Endothelial cell of umbilical vein (primary cell): Measurements from ENCODE around the gene MINDY4. TPM values are rescaled to one million over a fixed set of nuclear protein-coding genes. Genes with fewer than 3 reads are reported as not detected.

ENCODE experiments used
- BruUV-seq: library from RNA; stranded (reverse); fragments of 400-500 nt; replicated peaks from 2 replicates; lab custom pipeline; 2021; lab: Mats Ljungman, UMichigan
- CTCF ChIA-PET: fragments of 300-600, 350-600 bp; sonication (Branson Sonifier 250); formaldehyde crosslinking; loops from one replicate; lab custom pipeline; 2021; ENCODE audit warnings: antibody characterized with exemption, inconsistent platforms; lab: Charles Lee
- POLR2A ChIA-PET: fragments of 300-600, 350-600 bp; sonication (Branson Sonifier 250); formaldehyde crosslinking; loops from one replicate; lab custom pipeline; 2021; ENCODE audit warnings: antibody characterized with exemption, inconsistent platforms; lab: Charles Lee
- DNase-seq: peaks from one replicate; pipeline ENCODE4 v3.0.0-alpha.2; 2011; ENCODE audit warnings: low read depth, low spot score
- FAIRE-seq: peaks from 2 replicates; lab custom pipeline; 2011; peaks lifted over from hg19 to GRCh38; lab: Jason Lieb, UNC
- H2AFZ ChIP-seq: 2 replicates; pipeline ENCODE4 v1.6.0; 2012; ENCODE audit warnings: low read depth, low read length, control low read depth, inconsistent platforms
- H3K27ac ChIP-seq: 2 replicates; pipeline ENCODE4 v1.5.1; 2011; ENCODE audit warnings: low read depth, mild to moderate bottlenecking, control low read depth, low read length, moderate library complexity; ENCODE audit not compliant: insufficient read depth
- H3K27me3 ChIP-seq, 2 experiments: 2 replicates each; pipeline versions ENCODE4 v1.6.0 to v1.6.1; 2011; ENCODE audit warnings: low read length in 2 of 2, mixed read lengths in 1 of 2; ENCODE audit not compliant: control insufficient read depth in 2 of 2, insufficient read depth in 2 of 2
- H3K36me3 ChIP-seq, 2 experiments: 2 replicates in 1 of 2; 3 replicates in 1 of 2; pipeline ENCODE4 v1.5.1; 2011; ENCODE audit warnings: low read length in 2 of 2, mild to moderate bottlenecking in 1 of 2, moderate library complexity in 1 of 2; ENCODE audit not compliant: control insufficient read depth in 2 of 2, insufficient read depth in 2 of 2; ENCODE audit errors: extremely low read depth in 1 of 2
- H3K4me1 ChIP-seq: 3 replicates; pipeline ENCODE4 v1.5.1; 2011; ENCODE audit warnings: mild to moderate bottlenecking, low read length; ENCODE audit not compliant: control insufficient read depth, insufficient read depth; ENCODE audit errors: extremely low read depth
- H3K4me2 ChIP-seq: 2 replicates; pipeline ENCODE4 v1.6.1; 2011; ENCODE audit warnings: low read length, control low read depth, mixed read lengths; ENCODE audit not compliant: insufficient read depth
- H3K4me3 ChIP-seq, 3 experiments: fragments of 200-600 bp in 1 of 3; sonication (generic), shearing (Covaris generic) in 1 of 3; replicated peaks in 1 of 3; 2 replicates each; pipeline ENCODE4 v1.5.1; 2011 to 2016; ENCODE audit warnings: control low read depth in 3 of 3, low read length in 3 of 3, mild to moderate bottlenecking in 2 of 3, inconsistent platforms in 1 of 3, low read depth in 1 of 3, moderate library complexity in 1 of 3; ENCODE audit not compliant: insufficient read depth in 1 of 3
- H3K79me2 ChIP-seq: 2 replicates; pipeline ENCODE4 v1.6.0; 2012; ENCODE audit warnings: low read length, inconsistent platforms; ENCODE audit not compliant: control insufficient read depth, insufficient read depth
- H3K9ac ChIP-seq: replicated peaks from 2 replicates; pipeline ENCODE3; 2011; ENCODE audit warnings: low read length, control low read depth; ENCODE audit not compliant: insufficient read depth; ENCODE audit errors: extremely low read depth
- H3K9me1 ChIP-seq: replicated peaks from 3 replicates; pipeline ENCODE4 v1.6.0; 2011; ENCODE audit warnings: mild to moderate bottlenecking, low read length; ENCODE audit not compliant: control insufficient read depth, insufficient read depth; ENCODE audit errors: extremely low read depth
- H3K9me3 ChIP-seq: replicated peaks from 2 replicates; pipeline ENCODE4 v1.5.1; 2012; ENCODE audit warnings: low read length, inconsistent platforms; ENCODE audit not compliant: control insufficient read depth, insufficient read depth
- H4K20me1 ChIP-seq: replicated peaks from 2 replicates; pipeline ENCODE3; 2011; ENCODE audit warnings: mild to moderate bottlenecking, low read length; ENCODE audit not compliant: control insufficient read depth, insufficient read depth; ENCODE audit errors: extremely low read depth
- CTCF ChIP-seq, 2 donors: IDR thresholded peaks; 1 replicate in 1 of 2; 2 replicates in 1 of 2; pipeline ENCODE4 v1.5.1; 2011; ENCODE audit warnings: low read length in 2 of 2, mild to moderate bottlenecking in 2 of 2, moderate library complexity in 2 of 2, control low read depth in 1 of 2, inconsistent platforms in 1 of 2, low read depth in 1 of 2; ENCODE audit not compliant: insufficient read depth in 1 of 2; ENCODE audit errors: extremely low read depth in 1 of 2
- EZH2 ChIP-seq: IDR thresholded peaks from 2 replicates; pipeline ENCODE4 v1.6.1; 2012; ENCODE audit warnings: borderline replicate concordance, low read depth, mild to moderate bottlenecking, moderate library complexity, low read length, inconsistent platforms; ENCODE audit not compliant: severe bottlenecking
- FOS ChIP-seq: IDR thresholded peaks from 2 replicates; pipeline ENCODE4 v1.6.1; 2011; ENCODE audit warnings: mild to moderate bottlenecking, low read length, moderate library complexity, borderline replicate concordance; ENCODE audit not compliant: insufficient read depth
- GATA2 ChIP-seq: IDR thresholded peaks from 2 replicates; pipeline ENCODE4 v1.7.0; 2011; ENCODE audit warnings: low read depth, mild to moderate bottlenecking, moderate library complexity, mixed read lengths, low read length; ENCODE audit not compliant: insufficient read length, insufficient read depth
- JUN ChIP-seq: IDR thresholded peaks from 2 replicates; pipeline ENCODE4 v1.6.1; 2011; ENCODE audit warnings: borderline replicate concordance, low read depth; ENCODE audit not compliant: insufficient read length, insufficient read depth
- MYC ChIP-seq: IDR thresholded peaks from one replicate; pipeline ENCODE4 v1.6.1; 2011; ENCODE audit warnings: mild to moderate bottlenecking, low read depth, low read length
- POLR2A ChIP-seq: IDR thresholded peaks from 2 replicates; pipeline ENCODE4 v1.6.1; 2012; ENCODE audit warnings: low read depth, mild to moderate bottlenecking, control low read depth, low read length
- POLR2AphosphoS5 ChIP-seq: IDR thresholded peaks from 2 replicates; pipeline ENCODE4 v1.6.1; 2012; ENCODE audit warnings: low read depth, mild to moderate bottlenecking, control low read depth, low read length, moderate library complexity; ENCODE audit not compliant: insufficient read depth
- dilution Hi-C: fragments of 300-500 bp; cut with MboI; formaldehyde crosslinking; loops from one replicate; pipeline ENCODE4 v1.15.0; 2019; ENCODE audit warnings: low sequenced_read_pairs; ENCODE audit not compliant: extremely low pct_ligation_motif_present
- intact Hi-C: fragments of 100-400 bp; cut with micrococcal nuclease; formaldehyde crosslinking; loops from one replicate; pipeline ENCODE4 v1.10.0; 2022
- polyA plus RNA-seq, 4 experiments: library from polyadenylated mRNA; depleted of rRNA in 3 of 4; stranded (reverse) in 3 of 4; unstranded in 1 of 4; fragments of >200 nt; gene quantifications; 2 replicates each; pipeline versions ENCODE4 v1.2.1 to v1.2.3, GENCODE V29; 2011 to 2012; ENCODE audit warnings: missing spikeins in 1 of 4
- total RNA-seq: library from RNA; stranded (reverse); gene quantifications from 2 replicates; pipeline ENCODE4 v1.2.3, GENCODE V29; 2021
- TF ChIP-seq, protein P1 (sequence below): IDR thresholded peaks from 2 replicates; pipeline ENCODE4 v1.6.1; 2011; ENCODE audit not compliant: insufficient read depth, insufficient read length

Gene MINDY4
- total and polyA plus RNA-seq, 2 donors (not counting 3 experiments of a cell fraction or from before 2014, with no cell fraction given): 2.2 to 4.7 TPM

- no TSS peak for BruUV-seq
- TF ChIP-seq FOS (no peak), MYC (no peak), POLR2AphosphoS5 (no peak), EZH2 (no peak), CTCF (IDR thresholded peaks at IDR 0.05; ENCODE audit: extremely low read depth in 1 of 2, insufficient read depth in 1 of 2, low read depth in 1 of 2, low read length in 2 of 2) (no peak), JUN (no peak), POLR2A (no peak), GATA2 (no peak)
- TF ChIP-seq, protein P1, sequence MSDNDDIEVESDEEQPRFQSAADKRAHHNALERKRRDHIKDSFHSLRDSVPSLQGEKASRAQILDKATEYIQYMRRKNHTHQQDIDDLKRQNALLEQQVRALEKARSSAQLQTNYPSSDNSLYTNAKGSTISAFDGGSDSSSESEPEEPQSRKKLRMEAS: no peak
- no peak overlapping the region for H3K4me3 ChIP-seq
Measured at GRCh38 chr7:30858576-30858975, 87.4 kb downstream of the MINDY4 start.

More at GRCh38 chr7:30858576-30858975, 87.4 kb downstream of the MINDY4 start:
- intact Hi-C loops: no loop called here
- Histone ChIP-seq H3K36me3 (no peaks in the 10 kb centered on the region), H3K27me3 (no peaks in the 10 kb centered on the region), H4K20me1 (no peaks in the 10 kb centered on the region), H3K27ac (no peak overlapping the region), H3K79me2 (no peaks in the 10 kb centered on the region), H3K9ac (no peak overlapping the region), H2AFZ (no peak overlapping the region), H3K9me1 (no peaks in the 10 kb centered on the region), H3K9me3 (no peaks in the 10 kb centered on the region), H3K4me1 (peaks cover under 1% of the 10 kb centered on the region), H3K4me2 (no peak overlapping the region)
- FAIRE-seq (no peak), DNase-seq (no peak)
- dilution Hi-C loops: no loop called here
- POLR2A ChIA-PET: no interaction called here
- CTCF ChIA-PET: interaction anchor here (1.8 kb wide), 1 partner anchor 11 kb away, joined by 4 read pairs; no protein-coding TSS in a partner anchor
